Smooth muscle cell (in vitro differentiated cells): ENCODE results near the gene MYH3. TPM values are rescaled to one million over a fixed set of nuclear protein-coding genes. Genes with fewer than 3 reads are reported as not detected.
A peak's percentile ranks its signal among the peaks of the same experiment; 100 is the strongest.
"Not testable (repeated sequence)": the region's sequence is repeated elsewhere in the genome, so short reads cannot be mapped to it uniquely, and the experiment has no call there.

Experiments used
- DNase-seq: peaks from one replicate; lab custom pipeline; 2025; ENCODE audit not compliant: unreplicated experiment; lab: John Stamatoyannopoulos, UW
- H2AFZ ChIP-seq: fragments of 200-600 bp; sonication (generic); 2 replicates; pipeline ENCODE4 v1.6.0; 2016; ENCODE audit warnings: antibody characterized with exemption, low read depth, mild to moderate bottlenecking
- H3F3A ChIP-seq: fragments of 200-600 bp; sonication (generic); 2 replicates; pipeline ENCODE4 v1.6.0; 2017; ENCODE audit warnings: antibody characterized with exemption, low read depth
- H3K27ac ChIP-seq: fragments of 200-600 bp; sonication (generic); 2 replicates; pipeline ENCODE4 v1.5.1; 2016; ENCODE audit warnings: low read depth, mild to moderate bottlenecking
- H3K27me3 ChIP-seq: fragments of 200-600 bp; sonication (generic); 2 replicates; pipeline ENCODE4 v1.6.1; 2016; ENCODE audit warnings: low read depth, mild to moderate bottlenecking
- H3K36me3 ChIP-seq: fragments of 200-600 bp; sonication (generic); 2 replicates; pipeline ENCODE4 v1.5.1; 2016; ENCODE audit warnings: low read depth
- H3K4me1 ChIP-seq: fragments of 200-600 bp; sonication (generic); 2 replicates; pipeline ENCODE4 v1.5.1; 2016; ENCODE audit warnings: low read depth
- H3K4me2 ChIP-seq: fragments of 200-600 bp; sonication (generic); 2 replicates; pipeline ENCODE4 v1.6.0; 2016; ENCODE audit warnings: mild to moderate bottlenecking
- H3K4me3 ChIP-seq: fragments of 200-600 bp; sonication (generic); 2 replicates; pipeline ENCODE4 v1.5.1; 2016; ENCODE audit warnings: mild to moderate bottlenecking
- H3K79me2 ChIP-seq: fragments of 200-600 bp; sonication (generic); 2 replicates; pipeline ENCODE4 v1.6.0; 2016; ENCODE audit warnings: low read depth, mild to moderate bottlenecking
- H3K9ac ChIP-seq: fragments of 200-600 bp; sonication (generic); 2 replicates; pipeline ENCODE4 v1.6.0; 2016; ENCODE audit warnings: low read depth
- H3K9me3 ChIP-seq: fragments of 200-600 bp; sonication (generic); replicated peaks from 2 replicates; pipeline ENCODE4 v1.5.1; 2016; ENCODE audit warnings: low read depth
- H4K20me1 ChIP-seq: fragments of 200-600 bp; sonication (generic); 2 replicates; pipeline ENCODE4 v1.6.0; 2016; ENCODE audit warnings: low read depth
- WGBS: methylation state at CpG from one replicate; pipeline ENCODE4 v1.1.7; 2016; ENCODE audit warnings: low lambda C conversion rate; 5-methylcytosine and 5-hydroxymethylcytosine counted together
- polyA plus RNA-seq: library from polyadenylated mRNA; unstranded; fragments of >200 nt; fragmentation: Nextera tagmentation; extraction: Ambion mirVana; gene quantifications from 2 replicates; pipeline ENCODE4 v1.2.1, GENCODE V29; 2016
- total RNA-seq: library from RNA; depleted of rRNA; stranded (reverse); fragments of >200 nt; gene quantifications from 2 replicates; pipeline ENCODE4 v1.2.3, GENCODE V29; 2014
- TF ChIP-seq, protein P1 (sequence below): fragments of 200-600 bp; sonication (generic); IDR thresholded peaks from 2 replicates; pipeline ENCODE4 v1.5.1; 2017; ENCODE audit warnings: borderline replicate concordance, mild to moderate bottlenecking, antibody characterized with exemption; ENCODE audit not compliant: insufficient read depth, poor library complexity, severe bottlenecking

MYH3 gene
- total and polyA plus RNA-seq, 2 experiments from 2014 or later = 1.1 to 1.2 TPM

DNA sequence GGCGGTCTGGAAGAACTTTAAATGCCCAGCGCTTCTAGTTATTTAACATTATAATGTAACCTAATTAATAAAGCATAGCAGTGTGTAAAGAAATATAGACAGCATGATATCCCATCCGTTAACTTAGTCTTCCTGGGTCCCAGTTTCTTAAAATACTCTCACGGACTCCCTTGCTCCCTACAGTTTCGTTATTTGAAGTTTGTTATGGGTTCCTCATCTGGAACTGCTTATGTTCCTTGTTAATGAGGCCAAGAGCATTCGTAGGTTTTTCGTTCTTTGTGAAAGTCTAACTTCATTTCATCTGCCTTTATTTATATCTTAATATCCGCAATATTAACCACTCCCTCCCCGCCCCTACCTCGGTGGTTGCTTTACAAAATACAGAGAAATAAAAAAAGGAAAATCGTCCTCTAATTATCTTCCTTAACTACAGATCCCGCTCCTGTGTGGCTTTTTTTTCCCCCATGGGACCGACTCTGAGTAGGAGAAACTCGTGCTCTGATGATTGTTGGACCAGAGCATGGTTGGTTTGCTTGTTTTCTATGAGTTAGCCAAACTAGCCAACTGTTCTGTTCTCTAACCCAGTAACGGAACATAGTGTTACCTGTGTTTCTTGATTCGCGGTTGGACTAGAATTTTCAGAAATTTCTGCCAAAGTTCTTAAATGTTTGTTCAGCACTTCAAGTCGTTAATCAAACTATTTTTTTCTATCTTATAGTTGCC lies 41.1 kb upstream of the MYH3 start:
- no peaks in the 10 kb centered on the region for H3K27me3 ChIP-seq
- no peaks in the 10 kb centered on the region for H3K36me3 ChIP-seq
- no peak for DNase-seq
- peaks cover 10% of the 10 kb centered on the region for H3F3A ChIP-seq
- peak overlapping the region; percentile 85 for H3K4me3 ChIP-seq
- H3K79me2 ChIP-seq = peaks cover 71% of the 10 kb centered on the region
- H3K9ac ChIP-seq = peak overlapping the region; percentile 95
- 19% methylated on average over 18 of the region's 18 CpGs for WGBS
- no peaks in the 10 kb centered on the region for H4K20me1 ChIP-seq
- H3K4me1 ChIP-seq = peaks cover 14% of the 10 kb centered on the region
- TF ChIP-seq, protein P1, sequence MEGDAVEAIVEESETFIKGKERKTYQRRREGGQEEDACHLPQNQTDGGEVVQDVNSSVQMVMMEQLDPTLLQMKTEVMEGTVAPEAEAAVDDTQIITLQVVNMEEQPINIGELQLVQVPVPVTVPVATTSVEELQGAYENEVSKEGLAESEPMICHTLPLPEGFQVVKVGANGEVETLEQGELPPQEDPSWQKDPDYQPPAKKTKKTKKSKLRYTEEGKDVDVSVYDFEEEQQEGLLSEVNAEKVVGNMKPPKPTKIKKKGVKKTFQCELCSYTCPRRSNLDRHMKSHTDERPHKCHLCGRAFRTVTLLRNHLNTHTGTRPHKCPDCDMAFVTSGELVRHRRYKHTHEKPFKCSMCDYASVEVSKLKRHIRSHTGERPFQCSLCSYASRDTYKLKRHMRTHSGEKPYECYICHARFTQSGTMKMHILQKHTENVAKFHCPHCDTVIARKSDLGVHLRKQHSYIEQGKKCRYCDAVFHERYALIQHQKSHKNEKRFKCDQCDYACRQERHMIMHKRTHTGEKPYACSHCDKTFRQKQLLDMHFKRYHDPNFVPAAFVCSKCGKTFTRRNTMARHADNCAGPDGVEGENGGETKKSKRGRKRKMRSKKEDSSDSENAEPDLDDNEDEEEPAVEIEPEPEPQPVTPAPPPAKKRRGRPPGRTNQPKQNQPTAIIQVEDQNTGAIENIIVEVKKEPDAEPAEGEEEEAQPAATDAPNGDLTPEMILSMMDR = no peak
- peak overlapping the region; percentile 92 for H3K27ac ChIP-seq
- peak overlapping the region; percentile 90 for H2AFZ ChIP-seq
- H3K4me2 ChIP-seq = peak overlapping the region; percentile 99
- no peaks in the 10 kb centered on the region for H3K9me3 ChIP-seq

GRCh38 chr17:10697092-10698081 lies 40.3 kb upstream of the MYH3 start, which contains the start of the genes ADPRM and SCO1:
ADPRM (plus strand) TSS chr17:10697594; CDS start chr17:10704927, 7,333 bp downstream.
SCO1 (minus strand) TSS chr17:10697533; CDS start chr17:10697507, 26 bp downstream.
- Histone ChIP-seq H3K27me3 (no peaks in the 10 kb centered on the region), H2AFZ (peak within 1 kb of the TSS; percentile 90), H3K4me1 (peaks cover 14% of the 10 kb centered on the region), H3F3A (peaks cover 10% of the 10 kb centered on the region), H3K36me3 (peaks cover 8% of the 10 kb centered on the region), H3K9me3 (no peaks in the 10 kb centered on the region), H3K4me2 (peak within 1 kb of the TSS; percentile 99), H4K20me1 (no peaks in the 10 kb centered on the region), H3K79me2 (peaks cover 75% of the 10 kb centered on the region), H3K9ac (peak within 1 kb of the TSS; percentile 95), H3K27ac (peak within 1 kb of the TSS; percentile 92), H3K4me3 (peak within 1 kb of the TSS; percentile 85)
- peak; percentile 77 for DNase-seq
- TF ChIP-seq, protein P1 = peak; percentile 34
- WGBS = under 1% methylated on average over 70 of the region's 84 CpGs

- H3K79me2 ChIP-seq = peaks cover 81% of the 10 kb centered on the region
Measured at GRCh38 chr17:10695875-10696407, 38.8 kb upstream of the MYH3 start.

DNA sequence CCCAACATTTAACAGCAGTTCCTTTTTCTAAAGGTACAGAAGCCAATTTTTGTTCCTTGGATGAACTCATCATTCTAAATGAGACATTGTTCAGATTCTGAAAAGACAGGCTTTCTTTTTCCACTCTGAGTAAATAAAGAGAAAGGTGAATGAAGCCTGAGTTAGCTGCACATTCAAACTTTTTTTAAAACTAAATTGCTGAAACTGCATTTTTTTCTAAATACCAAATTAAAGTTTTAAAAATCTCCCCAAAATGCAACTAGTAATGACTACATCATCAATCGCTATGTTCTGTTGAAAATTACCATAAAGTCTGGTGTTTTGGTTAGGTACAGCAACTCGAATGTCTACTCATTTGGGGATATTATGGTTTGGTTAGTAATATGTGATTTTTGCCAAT lies 30.4 kb upstream of the MYH3 start:
- Histone ChIP-seq H3K36me3 (peaks cover 36% of the 10 kb centered on the region), H3K4me2 (no peak overlapping the region), H3K4me1 (no peaks in the 10 kb centered on the region), H2AFZ (no peak overlapping the region), H4K20me1 (peaks cover 34% of the 10 kb centered on the region), H3K79me2 (peaks cover 31% of the 10 kb centered on the region), H3K27me3 (no peaks in the 10 kb centered on the region), H3K9me3 (no peaks in the 10 kb centered on the region), H3K4me3 (no peak overlapping the region), H3K27ac (no peak overlapping the region), H3K9ac (no peak overlapping the region), H3F3A (no peaks in the 10 kb centered on the region)
- TF ChIP-seq, protein P1 = no peak
- 96% methylated on average over 2 of the region's 2 CpGs for WGBS
- DNase-seq = no peak

More at GRCh38 chr17:10695875-10696407, 38.8 kb upstream of the MYH3 start:
- DNase-seq, H4K20me1 ChIP-seq, H3K27ac ChIP-seq, H3K27me3 ChIP-seq, H2AFZ ChIP-seq, H3K9me3 ChIP-seq, H3F3A ChIP-seq: not testable (repeated sequence)
- H3K4me3 ChIP-seq = peak overlapping the region; percentile 85
- peaks cover 14% of the 10 kb centered on the region for H3K4me1 ChIP-seq
- H3K9ac ChIP-seq = peak overlapping the region; percentile 95
- H3K4me2 ChIP-seq = peak overlapping the region; percentile 99
- H3K36me3 ChIP-seq = peaks cover 20% of the 10 kb centered on the region
- WGBS = 84% methylated on average over 17 of the region's 17 CpGs
